HG03442 (cell line): ENCODE data around the gene TMCO1.
"Not testable (repeated sequence)": the region's sequence is repeated elsewhere in the genome, so short reads cannot be mapped to it uniquely, and the experiment has no call there.

Experiments
- ATAC-seq: cut with Tn5 transposase; IDR thresholded peaks from one replicate; pipeline ENCODE4 v1.9.1; 2021; ENCODE audit warnings: mild to moderate bottlenecking, moderate library complexity; ENCODE audit not compliant: unreplicated experiment

TMCO1 gene

DNA sequence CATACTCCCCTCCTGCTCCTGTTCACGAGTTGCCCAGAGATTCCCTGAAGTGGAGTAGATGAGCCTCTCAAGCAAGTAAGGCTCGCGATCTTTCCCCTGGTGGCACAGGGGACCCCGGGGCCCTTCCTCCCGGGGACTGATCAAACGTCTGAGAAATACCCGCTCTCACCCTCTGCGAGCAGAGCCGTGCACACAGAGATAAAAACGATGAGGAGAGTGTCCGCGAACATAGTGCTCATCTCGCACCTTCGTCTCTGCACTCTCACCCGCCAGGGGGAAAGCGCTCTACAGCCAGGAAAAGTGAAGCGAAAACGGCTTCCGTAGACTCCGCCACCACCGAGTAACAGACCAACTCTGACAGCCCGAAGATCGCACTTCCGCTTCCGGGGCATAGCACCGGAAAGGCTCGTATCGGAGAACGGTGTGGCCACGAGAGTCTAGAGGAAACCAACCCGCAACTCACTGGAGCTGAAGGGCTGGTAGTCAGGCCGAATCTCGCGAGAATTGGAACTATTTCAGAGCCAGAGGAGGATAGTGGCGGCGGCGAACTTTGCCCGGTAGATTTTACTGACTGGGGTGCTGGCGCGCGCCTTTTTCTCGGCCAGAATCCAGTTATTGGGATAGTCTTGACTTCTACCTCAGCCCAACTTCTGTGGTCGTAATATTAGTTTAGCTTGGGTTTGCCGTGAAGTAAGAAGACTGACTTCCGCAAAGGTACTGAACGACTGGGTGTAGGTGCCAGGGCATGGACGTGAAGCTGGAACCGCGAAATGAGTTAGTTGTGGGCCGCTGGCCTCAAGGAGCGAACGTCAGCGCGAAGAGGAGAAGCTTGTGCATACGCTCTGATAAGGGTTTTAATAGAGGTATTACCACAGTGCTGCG lies at the start of gene TMCO1:
TSS of gene TMCO1 (minus strand) at position 356 of the 882 bp plus-strand sequence. CDS start at position 239, 117 bp downstream.
- peak; percentile 99 for ATAC-seq

- no peak for ATAC-seq
These were observed 48.3 kb upstream of the TMCO1 start for GRCh38 chr1:165816826-165817497.

GRCh38 chr1:165816157-165816556 lies 47.5 kb upstream of the TMCO1 start:
- ATAC-seq, result no peak

- no peak for ATAC-seq
These were observed 47.1 kb upstream of the TMCO1 start for GRCh38 chr1:165815725-165816124.

- no peak for ATAC-seq
These were observed 38.9 kb upstream of the TMCO1 start for GRCh38 chr1:165807613-165808012.

GRCh38 chr1:165804513-165804912 lies 35.8 kb upstream of the TMCO1 start:
- not testable (repeated sequence) for ATAC-seq

DNA sequence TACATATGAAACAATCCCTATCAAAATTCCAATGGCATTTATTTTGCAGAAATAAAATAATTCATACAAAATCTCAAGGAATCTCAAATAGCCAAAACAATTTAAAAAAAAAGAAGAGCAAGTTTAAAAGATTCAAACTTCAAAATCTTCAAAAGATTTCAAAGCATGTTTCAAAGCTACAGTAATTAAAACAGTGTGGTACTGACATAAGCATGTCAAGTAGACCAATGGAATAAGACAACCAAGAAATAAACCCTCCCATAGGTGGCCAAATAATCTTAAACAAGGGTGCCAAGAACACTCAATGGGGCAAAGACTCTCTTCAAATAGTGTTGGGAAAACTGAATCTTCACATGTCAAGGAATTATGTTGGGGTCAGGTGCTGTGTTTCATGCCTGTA lies 30.7 kb upstream of the TMCO1 start:
- no peak for ATAC-seq

DNA sequence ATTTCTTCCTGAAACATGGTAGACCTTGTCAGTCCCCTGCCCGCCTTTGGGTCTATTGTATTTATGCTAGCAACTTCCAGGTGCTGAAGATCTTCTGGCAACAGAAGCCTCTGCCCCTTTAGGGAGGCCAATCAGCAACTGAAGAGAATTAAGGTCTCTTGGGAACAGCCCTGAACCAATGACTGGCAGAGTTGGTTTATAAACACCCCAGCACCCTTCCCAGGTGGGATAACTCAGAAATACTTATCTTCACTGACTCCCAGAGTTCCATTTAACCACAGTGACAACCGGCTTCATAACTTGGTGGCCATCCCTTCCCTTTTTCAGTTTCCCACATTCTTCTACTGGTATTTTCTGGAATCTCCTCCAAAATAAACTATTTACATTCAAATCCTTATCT lies 27.2 kb upstream of the TMCO1 start:
- no peak for ATAC-seq

GRCh38 chr1:165793951-165794350 lies 25.3 kb upstream of the TMCO1 start:
- ATAC-seq, result no peak

DNA sequence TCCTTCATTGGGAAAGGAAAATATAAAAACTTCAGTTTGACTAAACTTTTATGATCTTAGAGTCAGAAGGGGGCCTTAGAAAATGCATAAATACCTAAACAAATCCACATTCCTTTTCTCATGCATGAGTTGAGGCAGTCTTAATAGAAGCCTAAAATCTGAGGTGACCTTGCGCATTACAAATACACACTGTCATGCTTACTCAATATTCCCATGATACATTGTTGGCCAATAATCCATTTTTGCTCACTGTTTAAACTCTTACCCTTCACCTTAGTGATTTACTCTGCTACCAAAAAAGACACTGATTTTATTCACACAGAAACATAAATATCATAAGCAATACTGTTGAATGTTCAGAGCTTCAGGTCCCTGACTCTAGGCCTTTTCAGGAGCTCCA lies 19.1 kb upstream of the TMCO1 start:
- ATAC-seq, result no peak

- not testable (repeated sequence) for ATAC-seq
These were observed 14.9 kb upstream of the TMCO1 start for GRCh38 chr1:165783519-165783918.

- not testable (repeated sequence) for ATAC-seq
These were observed 9.5 kb upstream of the TMCO1 start for GRCh38 chr1:165778197-165778596.

DNA sequence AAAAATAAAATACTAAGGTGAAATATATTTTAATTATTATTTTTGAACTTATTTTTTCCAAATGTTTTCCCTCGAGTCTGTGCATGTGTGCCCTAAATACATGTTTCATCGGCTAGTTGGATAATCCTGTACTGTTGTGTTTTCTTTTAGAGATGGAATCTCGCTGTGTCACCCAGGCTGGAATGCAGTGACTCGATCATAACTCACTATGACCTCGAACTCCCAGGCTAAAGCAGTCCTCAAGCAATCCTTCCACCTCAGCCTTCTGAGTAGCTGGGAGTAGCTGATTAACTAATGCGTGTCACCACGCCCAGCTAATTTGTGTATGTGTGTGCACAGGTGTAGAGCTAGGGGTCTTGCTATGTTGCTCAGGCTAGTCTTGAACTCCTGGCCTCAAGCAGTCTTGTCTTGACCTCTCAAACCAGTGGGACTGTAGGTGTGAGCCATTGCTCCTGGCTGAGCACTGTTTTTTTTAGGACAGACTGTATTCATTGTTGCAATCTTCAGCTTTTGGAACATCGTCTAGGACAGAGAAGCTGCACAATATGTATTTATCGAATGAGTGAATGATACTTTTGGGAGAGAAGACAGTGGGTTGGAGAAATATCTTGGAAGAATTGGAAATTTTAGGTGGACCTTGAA lies 4.8 kb upstream of the TMCO1 start:
- ATAC-seq, result no peak

DNA sequence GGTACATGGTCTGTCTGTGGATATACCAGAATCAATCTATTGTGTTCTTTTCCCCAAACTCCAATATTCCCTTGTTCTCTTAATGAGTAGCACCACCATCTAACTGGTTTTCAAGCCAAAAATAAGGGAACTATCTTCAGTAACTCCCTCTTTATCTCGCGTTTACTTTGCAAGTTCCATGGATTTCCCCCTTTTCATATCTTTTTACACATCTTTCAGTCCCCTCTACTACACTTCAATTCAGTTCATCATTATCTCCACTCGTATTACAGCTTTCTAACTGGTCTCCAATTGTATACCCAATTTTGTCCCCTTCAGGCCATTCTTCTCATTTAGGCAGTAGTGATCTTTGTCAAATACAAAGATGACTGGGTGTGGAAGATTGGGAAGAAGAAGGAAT lies 4.1 kb upstream of the TMCO1 start:
- ATAC-seq, result no peak

GRCh38 chr1:165764277-165764676 lies 4.4 kb downstream of the TMCO1 start:
- no peak for ATAC-seq

DNA sequence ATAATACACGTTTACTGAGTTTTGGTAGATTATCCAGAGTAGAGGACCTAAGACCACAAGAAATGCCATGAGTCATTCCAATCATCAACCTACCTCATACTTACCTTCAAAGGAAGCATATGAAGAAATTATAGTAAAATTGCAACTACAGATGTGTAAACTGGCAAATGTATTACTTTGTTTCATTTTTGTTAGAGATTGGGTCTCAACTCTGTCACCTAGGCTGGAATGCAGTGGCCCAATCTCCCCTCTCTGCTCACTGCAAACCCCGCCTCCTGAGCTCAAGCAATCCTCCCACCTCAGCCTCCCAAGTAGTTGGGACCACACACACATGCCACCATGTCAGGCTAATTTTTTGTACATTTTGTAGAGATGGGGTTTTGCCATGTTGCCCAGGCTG lies 5.2 kb downstream of the TMCO1 start:
- ATAC-seq, result no peak

GRCh38 chr1:165762725-165763124 lies 5.9 kb downstream of the TMCO1 start:
- no peak for ATAC-seq

DNA sequence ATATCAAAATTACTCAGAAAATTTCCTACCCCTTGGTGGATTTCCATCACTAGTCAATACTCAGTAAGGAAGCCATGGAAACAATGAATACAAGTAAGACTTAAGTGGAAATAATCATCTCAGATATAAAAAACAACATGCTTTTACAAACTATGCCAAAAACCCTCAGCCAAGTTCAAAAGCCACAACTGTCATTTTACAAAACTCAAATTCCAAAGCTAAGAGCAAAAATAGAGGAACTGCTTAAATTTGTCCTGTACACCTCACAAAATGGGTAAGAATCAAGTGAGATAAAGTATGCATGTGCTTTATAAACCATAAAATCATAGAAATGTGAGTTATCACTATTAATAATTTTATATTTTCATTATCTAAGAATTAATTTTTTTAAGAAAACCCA lies 9.6 kb downstream of the TMCO1 start:
- no peak for ATAC-seq

DNA sequence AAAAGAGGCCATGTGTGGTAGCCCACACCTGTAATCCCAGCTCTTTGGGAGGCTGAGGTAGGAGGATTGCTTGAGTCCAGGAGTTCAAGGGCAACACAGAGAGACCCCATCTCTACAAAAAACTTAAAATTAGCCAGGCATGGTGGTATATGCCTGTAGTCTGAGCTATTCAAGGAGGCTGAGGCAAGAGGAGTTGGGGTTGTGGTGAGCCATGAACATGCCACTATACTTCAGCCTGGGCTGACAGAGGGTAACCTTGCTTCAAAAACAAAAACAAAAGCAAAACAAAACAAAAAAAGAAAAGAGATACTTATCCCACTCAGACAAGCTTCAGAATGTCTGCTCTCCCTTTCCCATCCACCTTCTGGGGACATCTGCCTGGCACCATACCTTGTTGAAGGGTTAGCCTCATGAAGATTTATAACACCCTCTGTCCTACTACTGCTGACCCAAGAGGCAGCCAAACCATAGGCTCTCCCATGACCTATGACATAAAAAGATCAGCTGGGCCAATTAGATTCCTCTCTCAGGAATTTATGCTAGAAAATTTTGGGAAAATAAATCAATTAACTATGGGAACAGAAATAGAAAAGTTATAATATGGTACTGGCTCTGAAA lies 13.2 kb downstream of the TMCO1 start:
- no peak for ATAC-seq

- ATAC-seq, result peak; percentile 84
These were observed 14.7 kb downstream of the TMCO1 start for GRCh38 chr1:165753934-165754333.

DNA sequence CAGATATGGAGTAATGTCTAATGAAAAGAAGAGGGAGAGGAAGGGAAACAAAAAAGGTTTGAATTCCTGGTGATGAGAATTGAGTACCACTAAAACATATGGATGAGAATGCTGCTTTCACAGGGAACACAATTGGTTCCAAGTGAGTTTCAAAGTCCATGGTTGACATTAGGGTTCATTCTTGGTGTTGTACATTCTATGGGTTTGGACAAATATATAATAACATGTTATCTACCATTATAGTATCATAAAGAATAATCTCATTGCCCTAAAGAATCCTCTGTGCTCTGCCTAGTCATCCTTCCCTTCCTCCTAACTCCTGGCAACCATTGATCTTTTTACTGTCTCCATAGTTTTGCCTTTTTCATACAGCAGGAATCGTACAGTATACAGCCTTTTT lies 20.1 kb downstream of the TMCO1 start:
- no peak for ATAC-seq
